Measurements from ENCODE around the gene SRPK3. TPM values are rescaled to one million over a fixed set of nuclear protein-coding genes. Genes with fewer than 3 reads are reported as not detected.

Gene SRPK3
- polyA plus RNA-seq, 2 of the 4 experiments (the other 2 are of a cell fraction) = 0.03 TPM; not detected in 1

DNA sequence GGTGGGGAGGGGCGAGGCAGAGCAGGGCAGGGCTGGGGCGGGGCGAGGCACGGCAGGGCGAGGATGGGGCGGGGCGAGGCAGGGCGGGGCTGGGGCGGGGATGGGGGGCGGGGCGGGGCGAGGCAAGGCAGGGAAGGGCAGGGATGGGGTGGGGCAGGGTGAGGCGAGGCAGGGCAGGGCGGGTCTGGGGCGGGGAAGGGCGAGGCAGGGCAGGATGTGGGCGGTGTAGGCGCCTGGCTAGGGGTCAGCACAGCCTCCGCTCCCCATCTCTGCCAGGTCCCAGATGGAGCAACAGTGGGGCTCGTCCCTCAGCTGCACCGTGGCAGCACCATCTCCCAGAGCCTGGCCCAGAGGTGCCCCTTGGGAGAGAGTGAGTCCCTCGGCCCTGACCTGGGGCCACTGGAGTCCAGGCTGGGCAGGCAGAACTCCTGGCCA, 4.2 kb upstream of the SRPK3 start:
- H3K4me3 ChIP-seq = no peak overlapping the region

DNA sequence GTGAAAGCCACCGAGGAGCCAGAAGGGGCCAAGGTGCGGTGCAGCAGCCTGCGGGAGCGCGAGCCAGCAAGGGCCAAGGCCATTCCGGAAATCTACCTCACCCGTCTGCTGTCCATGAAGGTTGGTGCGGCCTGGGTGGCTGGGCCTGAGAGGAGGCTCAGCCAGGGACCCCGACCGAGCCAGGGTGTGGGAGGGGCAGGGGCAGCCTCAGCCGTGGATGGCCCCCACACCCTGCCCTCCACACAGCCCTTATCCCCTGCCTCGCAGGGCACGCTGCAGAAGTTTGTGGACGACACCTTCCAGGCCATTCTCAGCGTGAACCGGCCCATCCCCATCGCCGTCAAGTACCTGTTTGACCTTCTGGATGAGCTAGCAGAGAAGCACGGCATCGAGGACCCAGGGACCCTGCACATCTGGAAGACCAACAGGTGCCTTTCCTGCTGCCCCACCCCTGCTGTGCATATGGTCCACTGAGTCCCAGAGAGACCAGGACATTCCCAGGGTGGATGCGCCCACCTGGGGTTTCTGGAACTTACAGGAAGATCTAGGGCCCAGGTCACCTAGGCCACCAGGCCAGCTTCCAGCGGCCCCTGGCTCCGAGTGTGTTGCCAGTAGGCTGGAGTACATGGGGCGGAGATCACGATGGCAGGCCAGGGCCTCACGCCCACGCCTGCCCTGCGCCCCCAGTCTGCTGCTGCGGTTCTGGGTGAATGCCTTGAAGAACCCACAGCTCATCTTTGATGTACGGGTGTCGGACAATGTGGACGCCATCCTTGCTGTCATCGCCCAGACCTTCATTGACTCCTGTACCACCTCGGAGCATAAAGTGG, 3.4 kb upstream of the SRPK3 start:
- no peak for DNase-seq (ENCODE audit: low read depth in 1 of 2, low spot score in 1 of 2)
- Histone ChIP-seq H3K4me1 (no peaks in the 10 kb centered on the region), H3K27ac (no peak overlapping the region), H3K4me2 (no peak overlapping the region), H3K9me3 (no peaks in the 10 kb centered on the region), H3K4me3 (no peak overlapping the region)
- CTCF ChIA-PET = interaction anchor here (0.7 to 4.9 kb wide), 5 partner anchors 10 to 170 kb away, joined by 3 to 27 read pairs (median 5); partner anchors contain the start of gene PLXNB3
- FAIRE-seq = no peak
- ATAC-seq = no peak
- 92% methylated on average over 14 of the region's 34 CpGs for WGBS (ENCODE audit: missing lambda C conversion rate)
- TF ChIP-seq HOXB5 (CRISPR knock-in tag; IDR thresholded peaks at IDR 0.05) = no peak
- no peak for TF ChIP-seq EHMT2 (IDR thresholded peaks at IDR 0.05; ENCODE audit: low read depth)
- no peak for TF ChIP-seq RNF2 (IDR thresholded peaks at IDR 0.05; ENCODE audit: borderline replicate concordance, low read depth)
- TF ChIP-seq HOXA7 (CRISPR knock-in tag; IDR thresholded peaks at IDR 0.05) = no peak
- TF ChIP-seq CHD2 (IDR thresholded peaks at IDR 0.05; ENCODE audit: low read length, partially characterized antibody) = no peak
- TF ChIP-seq RFX5 (IDR thresholded peaks at IDR 0.05) = no peak
- no peak for TF ChIP-seq NR3C1 (IDR thresholded peaks at IDR 0.05)
- no peak for TF ChIP-seq CHD4 (IDR thresholded peaks at IDR 0.05; ENCODE audit: borderline replicate concordance)
- no peak for TF ChIP-seq FOXS1 (CRISPR knock-in tag; IDR thresholded peaks at IDR 0.05)
- no peak for TF ChIP-seq POLR2AphosphoS2 (conservative IDR thresholded peaks at IDR 0.05; ENCODE audit: low read length)
- no peak for TF ChIP-seq RCOR1 (IDR thresholded peaks at IDR 0.05; ENCODE audit: low read depth, low read length)
- TF ChIP-seq CBX8 (IDR thresholded peaks at IDR 0.05) = no peak
- TF ChIP-seq HEYL (CRISPR knock-in tag; IDR thresholded peaks at IDR 0.05) = no peak
- POLR2A ChIA-PET = interaction anchor here (1.4 kb wide), 1 partner anchor 17 kb away, joined by 4 read pairs; the partner anchor contains the start of genes IDH3G and SSR4

More for the DNA sequence above, 4.2 kb upstream of the SRPK3 start:
- CTCF ChIA-PET = no interaction called here
- no peak for FAIRE-seq
- H3K9me3 ChIP-seq = no peaks in the 10 kb centered on the region
- peak in 1 of 2 experiments; percentile 31 for DNase-seq (ENCODE audit: low read depth in 1 of 2, low spot score in 1 of 2)
- POLR2A ChIA-PET = no interaction called here
- H3K4me2 ChIP-seq = no peak overlapping the region
- no peaks in the 10 kb centered on the region for H3K4me1 ChIP-seq
- WGBS (ENCODE audit: missing lambda C conversion rate) = 75% methylated on average over 5 of the region's 22 CpGs
- TF ChIP-seq HOXB5 (CRISPR knock-in tag; IDR thresholded peaks at IDR 0.05) (no peak), CHD2 (IDR thresholded peaks at IDR 0.05; ENCODE audit: low read length, partially characterized antibody) (no peak), NR3C1 (IDR thresholded peaks at IDR 0.05) (no peak)
- TF ChIP-seq, protein P1, sequence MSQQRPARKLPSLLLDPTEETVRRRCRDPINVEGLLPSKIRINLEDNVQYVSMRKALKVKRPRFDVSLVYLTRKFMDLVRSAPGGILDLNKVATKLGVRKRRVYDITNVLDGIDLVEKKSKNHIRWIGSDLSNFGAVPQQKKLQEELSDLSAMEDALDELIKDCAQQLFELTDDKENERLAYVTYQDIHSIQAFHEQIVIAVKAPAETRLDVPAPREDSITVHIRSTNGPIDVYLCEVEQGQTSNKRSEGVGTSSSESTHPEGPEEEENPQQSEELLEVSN (IDR thresholded peaks at IDR 0.05; ENCODE audit: borderline replicate concordance, low read depth) = no peak
- TF ChIP-seq, protein P2, sequence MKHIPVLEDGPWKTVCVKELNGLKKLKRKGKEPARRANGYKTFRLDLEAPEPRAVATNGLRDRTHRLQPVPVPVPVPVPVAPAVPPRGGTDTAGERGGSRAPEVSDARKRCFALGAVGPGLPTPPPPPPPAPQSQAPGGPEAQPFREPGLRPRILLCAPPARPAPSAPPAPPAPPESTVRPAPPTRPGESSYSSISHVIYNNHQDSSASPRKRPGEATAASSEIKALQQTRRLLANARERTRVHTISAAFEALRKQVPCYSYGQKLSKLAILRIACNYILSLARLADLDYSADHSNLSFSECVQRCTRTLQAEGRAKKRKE (CRISPR knock-in tag; IDR thresholded peaks at IDR 0.05; ENCODE audit: low read depth) = no peak
- ATAC-seq = 0 out of 6 replicates have a peak, but pooled peaks of 1 of the 2 experiments have one; percentile 5
- H3K27ac ChIP-seq = peak overlapping the region in 1 of 2 experiments; percentile 32; a peak in 1 of 6 replicates

DNA sequence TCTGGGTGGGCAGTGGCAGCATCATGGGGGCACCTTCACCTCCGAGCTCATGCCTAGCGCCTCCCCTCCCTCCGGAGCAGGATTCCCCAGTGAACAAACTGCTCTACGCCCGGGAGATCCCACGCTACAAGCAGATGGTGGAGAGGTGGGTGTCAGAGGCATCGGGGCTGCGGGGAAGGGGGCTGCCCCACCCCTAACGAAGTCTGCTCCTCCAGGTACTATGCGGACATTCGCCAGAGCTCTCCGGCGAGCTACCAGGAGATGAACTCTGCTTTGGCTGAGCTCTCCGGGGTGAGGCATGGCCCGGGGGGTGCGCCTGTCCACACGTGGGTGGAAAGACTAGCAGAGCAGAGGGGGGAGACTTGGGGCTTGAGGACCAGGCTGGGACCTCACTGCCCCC, 2.7 kb upstream of the SRPK3 start:
- H3K9me3 ChIP-seq = no peaks in the 10 kb centered on the region
- ChIA-PET CTCF (interaction anchor here (0.7 to 4.9 kb wide), 5 partner anchors 9 to 169 kb away, joined by 3 to 27 read pairs (median 5); partner anchors contain the start of gene PLXNB3), POLR2A (interaction anchor here (1.4 kb wide), 1 partner anchor 16 kb away, joined by 4 read pairs; the partner anchor contains the start of genes IDH3G and SSR4)
- H3K4me3 ChIP-seq = no peak overlapping the region
- TF ChIP-seq RARB (CRISPR knock-in tag; IDR thresholded peaks at IDR 0.05) = no peak
- FAIRE-seq (no peak), DNase-seq (ENCODE audit: low read depth in 1 of 2, low spot score in 1 of 2) (no peak), ATAC-seq (no peak)
- H3K27ac ChIP-seq = no peak overlapping the region
- WGBS (ENCODE audit: missing lambda C conversion rate) = 100% methylated on average over 2 of the region's 17 CpGs
- no peaks in the 10 kb centered on the region for H3K4me1 ChIP-seq
- H3K4me2 ChIP-seq = no peak overlapping the region

DNA sequence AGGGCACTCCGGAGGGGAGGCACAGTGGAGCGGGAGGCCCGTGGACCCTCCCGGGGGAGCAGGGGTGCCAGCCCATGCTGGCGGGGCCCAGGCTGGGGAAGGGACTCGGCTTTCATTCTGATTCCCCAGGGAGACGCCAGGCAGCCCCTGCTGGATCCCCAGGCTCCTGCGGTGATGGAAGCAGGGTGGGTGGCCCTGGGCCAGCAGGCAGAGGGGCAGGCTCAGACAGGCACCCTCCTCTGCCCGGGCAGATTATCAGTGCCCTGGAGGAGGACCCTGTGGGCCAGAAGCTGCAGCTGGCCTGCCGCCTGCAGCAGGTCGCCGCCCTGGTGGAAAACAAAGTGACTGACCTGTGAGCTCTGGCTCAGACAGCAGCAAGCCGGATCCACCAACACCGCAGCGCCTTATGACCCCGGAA, 2.1 kb upstream of the SRPK3 start:
- FAIRE-seq = no peak
- peak in 1 of 2 experiments; percentile 39; a peak in 3 of 6 replicates for ATAC-seq
- WGBS (ENCODE audit: missing lambda C conversion rate) = 89% methylated on average over 3 of the region's 16 CpGs
- DNase-seq (ENCODE audit: low read depth in 1 of 2, low spot score in 1 of 2) = peak in 1 of 2 experiments; percentile 25
- ChIA-PET POLR2A (interaction anchor here (1.4 kb wide), 1 partner anchor 16 kb away, joined by 4 read pairs; the partner anchor contains the start of genes IDH3G and SSR4), CTCF (interaction anchor here (0.7 to 4.9 kb wide), 4 partner anchors 10 to 169 kb away, joined by 3 to 27 read pairs (median 11); partner anchors contain the start of gene PLXNB3)
- Histone ChIP-seq H3K4me1 (no peaks in the 10 kb centered on the region), H3K4me3 (no peak overlapping the region), H3K9me3 (no peaks in the 10 kb centered on the region), H3K4me2 (no peak overlapping the region), H3K27ac (no peak overlapping the region)
- TF ChIP-seq, protein P1 (IDR thresholded peaks at IDR 0.05; ENCODE audit: borderline replicate concordance, low read depth) = no peak
- TF ChIP-seq CEBPB (IDR thresholded peaks at IDR 0.05) (no peak), RNF2 (IDR thresholded peaks at IDR 0.05; ENCODE audit: borderline replicate concordance, low read depth) (no peak), RAD21 (conservative IDR thresholded peaks at IDR 0.05 in 1 of 2, IDR thresholded peaks at IDR 0.05 in 1 of 2) (no peak), MAFK (IDR thresholded peaks at IDR 0.05; ENCODE audit: partially characterized antibody) (no peak), POLR2A (IDR thresholded peaks at IDR 0.05; ENCODE audit: low read length) (no peak), HEYL (CRISPR knock-in tag; IDR thresholded peaks at IDR 0.05) (no peak), FOXS1 (CRISPR knock-in tag; IDR thresholded peaks at IDR 0.05) (no peak), TFCP2L1 (CRISPR knock-in tag; IDR thresholded peaks at IDR 0.05) (no peak), EP300 (IDR thresholded peaks at IDR 0.05) (no peak)
- TF ChIP-seq, protein P3, sequence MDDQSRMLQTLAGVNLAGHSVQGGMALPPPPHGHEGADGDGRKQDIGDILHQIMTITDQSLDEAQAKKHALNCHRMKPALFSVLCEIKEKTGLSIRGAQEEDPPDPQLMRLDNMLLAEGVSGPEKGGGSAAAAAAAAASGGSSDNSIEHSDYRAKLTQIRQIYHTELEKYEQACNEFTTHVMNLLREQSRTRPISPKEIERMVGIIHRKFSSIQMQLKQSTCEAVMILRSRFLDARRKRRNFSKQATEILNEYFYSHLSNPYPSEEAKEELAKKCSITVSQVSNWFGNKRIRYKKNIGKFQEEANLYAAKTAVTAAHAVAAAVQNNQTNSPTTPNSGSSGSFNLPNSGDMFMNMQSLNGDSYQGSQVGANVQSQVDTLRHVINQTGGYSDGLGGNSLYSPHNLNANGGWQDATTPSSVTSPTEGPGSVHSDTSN (IDR thresholded peaks at IDR 0.05) = no peak
- TF ChIP-seq, protein P4, sequence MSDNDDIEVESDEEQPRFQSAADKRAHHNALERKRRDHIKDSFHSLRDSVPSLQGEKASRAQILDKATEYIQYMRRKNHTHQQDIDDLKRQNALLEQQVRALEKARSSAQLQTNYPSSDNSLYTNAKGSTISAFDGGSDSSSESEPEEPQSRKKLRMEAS (IDR thresholded peaks at IDR 0.05) = no peak
- TF ChIP-seq, protein P2 (CRISPR knock-in tag; IDR thresholded peaks at IDR 0.05; ENCODE audit: low read depth) = no peak
